ENCODE measurements around the gene MAP10. TPM values are rescaled to one million over a fixed set of nuclear protein-coding genes. Genes with fewer than 3 reads are reported as not detected.

The MAP10 gene
- total RNA-seq, 1 experiment from 2014 or later = 1.2 TPM

DNA sequence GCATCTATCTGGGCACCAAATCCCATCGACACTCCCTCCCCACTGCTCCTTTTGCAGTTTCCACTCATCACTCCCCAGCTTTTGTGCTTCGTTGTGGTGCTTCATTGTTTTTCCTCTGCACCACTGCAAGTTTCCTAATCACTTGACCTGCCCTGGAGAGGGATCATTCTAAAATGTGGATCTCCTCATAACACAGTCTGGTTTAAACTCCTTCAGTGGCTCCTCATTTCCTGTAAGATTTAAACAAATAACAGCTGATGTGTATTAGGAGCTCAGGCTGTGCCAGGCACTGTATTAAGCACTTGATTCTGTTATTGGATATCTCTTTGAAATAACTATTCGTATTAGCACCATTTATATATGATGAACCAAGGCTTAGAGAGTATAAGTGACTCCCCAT, 51.3 kb downstream of the MAP10 start:
- Histone ChIP-seq H3T11ph (ENCODE audit: low read length) (no peak overlapping the region), H2BK12ac (ENCODE audit: insufficient read length, low read depth, low read length) (no peak overlapping the region), H2BK15ac (ENCODE audit: low read depth, low read length) (no peak overlapping the region), H4K20me1 (ENCODE audit: control insufficient read depth, insufficient read depth, insufficient read length) (no peaks in the 10 kb centered on the region), H3K14ac (ENCODE audit: insufficient read depth, low read length) (no peak overlapping the region), H3K79me2 (ENCODE audit: insufficient read depth, low read length) (no peaks in the 10 kb centered on the region), H3K56ac (ENCODE audit: insufficient read length, low read depth, low read length) (no peak overlapping the region), H3K4ac (ENCODE audit: low read depth, low read length) (no peak overlapping the region), H2AK5ac (ENCODE audit: insufficient read length, low read length) (no peak overlapping the region), H3K23me2 (ENCODE audit: insufficient read length, low read depth, low read length, poor library complexity, severe bottlenecking) (no peaks in the 10 kb centered on the region), H4K8ac (replicated peaks; ENCODE audit: insufficient read length, low read depth, low read length) (no peak overlapping the region), H3K23ac (ENCODE audit: insufficient read length, low read depth, low read length) (no peak overlapping the region), H3K4me1 (ENCODE audit: insufficient read depth, low read length) (no peaks in the 10 kb centered on the region), H4K91ac (ENCODE audit: insufficient read length, low read depth, low read length) (no peak overlapping the region), H3K9me3 (ENCODE audit: control insufficient read depth, low read depth, low read length) (no peaks in the 10 kb centered on the region), H2BK5ac (ENCODE audit: insufficient read length, low read length) (no peak overlapping the region), H2BK20ac (ENCODE audit: low read depth, low read length, poor library complexity, severe bottlenecking) (no peak overlapping the region), H3K27me3 (ENCODE audit: insufficient read depth, low read length) (no peaks in the 10 kb centered on the region), H3K4me2 (ENCODE audit: insufficient read depth, insufficient read length, low read length) (no peak overlapping the region), H2BK120ac (ENCODE audit: low read depth, low read length, poor library complexity, severe bottlenecking) (no peak overlapping the region), H2AFZ (ENCODE audit: low read length) (no peak overlapping the region), H3K27ac (ENCODE audit: insufficient read length, low read depth, low read length) (no peak overlapping the region), H3K79me1 (ENCODE audit: insufficient read depth, low read depth, low read length, poor library complexity, severe bottlenecking) (no peaks in the 10 kb centered on the region), H3K9ac (ENCODE audit: extremely low read depth, insufficient read length, low read length) (no peak overlapping the region), H3K18ac (ENCODE audit: insufficient read length, low read depth, low read length) (no peak overlapping the region), H4K5ac (ENCODE audit: insufficient read length, low read depth, low read length) (no peak overlapping the region)
- Mint-ChIP-seq H3K36me3 (ENCODE audit: insufficient read depth in 1 of 3, low read depth in 3 of 3) (no peaks in the 10 kb centered on the region), H3K4me1 (no peaks in the 10 kb centered on the region), H3K4me3 (no peak overlapping the region), H3K27me3 (ENCODE audit: low read depth) (peaks cover 2% of the 10 kb centered on the region), H3K27ac (no peak overlapping the region), H3K9me3 (no peaks in the 10 kb centered on the region)
- no peak for TF ChIP-seq CTCF (conservative IDR thresholded peaks at IDR 0.05)
- no peak for DNase-seq
- no CpG with 5 or more reads among the region's 3 CpGs for WGBS (ENCODE audit: extremely low coverage, insufficient read length, low lambda C conversion rate)

Other genes with a start within 250 kb of the MAP10 start
- gene SIPA1L2, start 175.3 kb upstream of the MAP10 start, total RNA-seq (2021) = 5.2 and 5.6 TPM in 2 replicates
- 87.4 and 92.3 TPM in 2 replicates for gene NTPCR, start 145.2 kb downstream of the MAP10 start, total RNA-seq (2021)